ENCODE measurements around the gene DYSF.

Gene DYSF

GRCh38 chr2:71693286-71694270 is 240.2 kb downstream of the DYSF start:
- no peak for DNase-seq (ENCODE audit: low read depth)

- no peak for DNase-seq (ENCODE audit: low read depth)
These were observed 241.3 kb downstream of the DYSF start for GRCh38 chr2:71694501-71695234.

GRCh38 chr2:71695235-71696120 is 242.1 kb downstream of the DYSF start:
- no peak for DNase-seq (ENCODE audit: low read depth)

- no peak for DNase-seq (ENCODE audit: low read depth)
These were observed 243.0 kb downstream of the DYSF start for GRCh38 chr2:71696381-71696780.

GRCh38 chr2:71697106-71698004 is 244.0 kb downstream of the DYSF start:
- DNase-seq (ENCODE audit: low read depth), result no peak

GRCh38 chr2:71699428-71699827 is 246.1 kb downstream of the DYSF start:
- no peak for DNase-seq (ENCODE audit: low read depth)

- DNase-seq (ENCODE audit: low read depth), result no peak
These were observed 246.8 kb downstream of the DYSF start for GRCh38 chr2:71700041-71700657.

- DNase-seq (ENCODE audit: low read depth), result no peak
These were observed 247.5 kb downstream of the DYSF start for GRCh38 chr2:71700658-71701397.

GRCh38 chr2:71702071-71702970 is 249.0 kb downstream of the DYSF start:
- DNase-seq (ENCODE audit: low read depth), result no peak

GRCh38 chr2:71702971-71703898 is 249.9 kb downstream of the DYSF start:
- no peak for DNase-seq (ENCODE audit: low read depth)

GRCh38 chr2:71704131-71704561 is 250.8 kb downstream of the DYSF start:
- no peak for DNase-seq (ENCODE audit: low read depth)

GRCh38 chr2:71704688-71705087 is 251.3 kb downstream of the DYSF start:
- no peak for DNase-seq (ENCODE audit: low read depth)

- DNase-seq (ENCODE audit: low read depth), result no peak
These were observed 252.0 kb downstream of the DYSF start for GRCh38 chr2:71705171-71705960.

GRCh38 chr2:71706121-71706520 is 252.8 kb downstream of the DYSF start:
- DNase-seq (ENCODE audit: low read depth), result no peak

GRCh38 chr2:71706836-71707235 is 253.5 kb downstream of the DYSF start:
- no peak for DNase-seq (ENCODE audit: low read depth)

GRCh38 chr2:71710367-71711132 is 257.2 kb downstream of the DYSF start:
- no peak for DNase-seq (ENCODE audit: low read depth)

Data from activated T-cell treated with anti-CD3 and anti-CD28 coated beads for 48 hours (primary cell).